ENCODE measurements around the gene CALML3.

The CALML3 gene

GRCh38 chr10:5573968-5574641, 49.3 kb downstream of the CALML3 start:
- no peak for DNase-seq

DNA sequence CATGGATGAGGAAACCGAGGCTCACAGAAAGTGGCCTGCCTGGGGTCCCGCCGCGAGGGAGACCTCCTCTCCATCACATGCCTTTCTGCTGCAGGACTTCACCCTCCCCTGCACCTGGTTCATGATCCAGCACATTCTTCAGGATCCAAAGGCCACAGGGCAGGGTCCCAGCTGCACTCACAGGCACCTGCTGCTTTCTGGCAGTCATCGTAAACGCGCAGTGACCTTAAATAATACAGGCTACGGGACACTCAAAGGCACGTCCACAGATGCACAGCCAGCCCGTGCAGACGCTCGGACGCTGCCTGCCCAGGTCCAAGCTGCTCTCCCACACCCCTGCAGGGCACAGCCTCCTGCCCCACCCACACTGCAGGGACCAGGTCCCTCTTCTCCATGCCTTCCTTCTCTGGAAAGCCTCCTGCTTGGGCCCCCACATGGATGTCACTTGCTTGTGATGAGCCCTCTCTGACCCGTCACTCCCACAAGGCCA, 49.9 kb downstream of the CALML3 start:
- no peak for DNase-seq

DNA sequence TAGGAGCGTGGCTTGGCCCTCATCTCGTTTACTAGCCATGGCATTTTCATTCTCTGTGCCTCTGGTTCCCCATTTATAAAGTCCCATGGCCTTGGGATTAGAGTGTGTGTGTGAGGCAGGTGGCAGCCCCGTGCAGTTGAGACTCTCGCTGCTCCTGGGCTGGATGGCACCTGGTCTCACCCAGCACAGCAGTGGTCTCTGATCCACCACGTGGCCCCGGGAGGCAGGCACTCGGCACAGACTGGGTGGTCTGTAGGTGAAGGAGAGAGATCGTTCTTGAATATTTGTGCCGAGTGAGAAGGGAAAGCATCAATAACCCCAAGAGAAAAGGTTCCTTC, 50.4 kb downstream of the CALML3 start:
- no peak for DNase-seq

GRCh38 chr10:5575482-5576153, 50.9 kb downstream of the CALML3 start:
- DNase-seq, result no peak

DNA sequence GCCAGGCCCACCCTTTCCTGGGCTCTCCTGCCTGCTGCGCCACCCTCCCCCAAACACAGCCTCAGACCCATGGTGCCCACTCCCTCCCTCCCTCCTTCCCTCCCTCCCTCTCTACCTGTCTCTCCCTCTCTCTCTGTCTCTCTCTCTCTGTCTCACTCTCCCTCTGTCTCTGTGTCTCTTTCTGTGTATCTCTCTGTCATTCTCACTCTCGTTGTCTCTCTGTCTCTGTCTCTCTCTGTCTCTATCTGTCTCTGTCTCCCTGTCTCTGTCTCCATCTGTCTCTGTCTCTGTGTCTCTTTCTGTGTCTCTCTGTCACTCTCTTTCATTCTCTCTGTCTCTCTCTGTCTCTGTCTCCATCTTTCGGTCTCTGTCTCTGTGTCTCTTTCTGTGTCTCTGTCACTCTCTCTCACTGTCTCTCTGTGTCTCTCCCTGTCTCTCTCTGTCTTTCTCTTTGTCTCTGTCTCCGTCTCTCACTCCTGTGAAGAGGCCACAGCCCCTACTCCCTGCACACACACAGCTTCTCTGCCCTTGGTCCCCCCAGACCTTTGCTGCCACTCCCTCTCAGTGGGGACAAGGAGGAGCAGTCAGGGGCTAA, 51.5 kb downstream of the CALML3 start:
- no peak for DNase-seq
